GM18511 (cell line): Measurements from ENCODE around the gene EXOSC3.
"Not testable (repeated sequence)": the region's sequence is repeated elsewhere in the genome, so short reads cannot be mapped to it uniquely, and the experiment has no call there.

Experiments used
- ATAC-seq: cut with Tn5 transposase; IDR thresholded peaks from one replicate; pipeline ENCODE4 v1.9.1; 2021; ENCODE audit warnings: mild to moderate bottlenecking, moderate library complexity; ENCODE audit not compliant: unreplicated experiment

EXOSC3 gene

GRCh38 chr9:37776328-37776727 lies 8.5 kb downstream of the EXOSC3 start:
- ATAC-seq = no peak

DNA sequence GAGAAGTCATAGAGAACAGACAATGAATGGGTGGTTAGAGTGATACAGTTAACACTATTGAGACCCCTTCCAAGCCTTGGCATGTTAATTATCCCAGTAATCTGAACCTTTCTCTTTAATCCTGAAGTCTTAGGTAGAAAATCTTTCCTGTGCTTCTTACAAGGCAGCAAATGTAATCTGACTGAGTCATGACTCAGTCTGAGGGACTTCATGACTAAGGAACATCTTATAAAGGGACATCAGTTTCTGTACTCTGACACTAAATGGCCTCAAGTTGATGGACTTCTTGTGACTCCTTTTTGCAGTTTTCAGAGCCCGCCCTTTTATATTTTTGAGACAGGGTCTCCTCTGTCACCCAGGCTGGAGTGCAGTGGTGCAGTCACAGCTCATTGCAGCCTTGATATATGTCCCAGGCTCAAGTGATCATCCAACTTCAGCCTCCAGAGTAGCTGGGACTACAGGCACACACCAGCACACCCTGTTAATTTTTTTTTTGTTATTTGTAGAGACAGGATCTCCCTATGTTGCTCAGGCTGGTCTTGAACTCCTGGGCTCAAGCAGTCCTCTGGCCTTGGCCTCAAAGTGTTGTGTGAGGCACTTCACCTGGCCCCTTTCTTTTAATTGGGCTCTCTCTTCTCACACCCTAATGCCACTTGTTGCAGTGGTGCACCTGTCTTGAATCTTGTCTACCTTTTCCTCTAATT lies 9.5 kb downstream of the EXOSC3 start:
- no peak for ATAC-seq

DNA sequence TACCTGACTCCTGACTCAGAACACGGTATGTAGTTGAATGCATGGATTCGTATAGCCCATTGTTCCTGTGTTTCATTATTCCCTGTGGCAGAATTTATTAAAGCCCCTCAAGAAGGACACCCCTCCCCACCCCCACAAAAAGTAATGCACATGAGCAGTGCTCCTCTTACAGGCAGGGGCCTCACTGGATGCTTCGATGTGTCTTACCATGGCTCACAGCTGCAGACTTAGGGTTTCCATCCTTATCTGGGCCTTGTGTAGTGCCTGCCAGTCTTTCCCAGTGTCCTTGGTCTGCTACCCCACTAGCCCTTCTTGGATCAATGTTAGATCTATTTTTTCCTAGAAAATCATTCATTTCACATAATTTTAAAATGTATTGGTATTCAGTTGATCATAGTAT lies 14.9 kb downstream of the EXOSC3 start:
- no peak for ATAC-seq

- ATAC-seq = no peak
Observed at GRCh38 chr9:37769306-37769705, 15.6 kb downstream of the EXOSC3 start.

- ATAC-seq = not testable (repeated sequence)
Observed at GRCh38 chr9:37765263-37765662, 19.6 kb downstream of the EXOSC3 start.

DNA sequence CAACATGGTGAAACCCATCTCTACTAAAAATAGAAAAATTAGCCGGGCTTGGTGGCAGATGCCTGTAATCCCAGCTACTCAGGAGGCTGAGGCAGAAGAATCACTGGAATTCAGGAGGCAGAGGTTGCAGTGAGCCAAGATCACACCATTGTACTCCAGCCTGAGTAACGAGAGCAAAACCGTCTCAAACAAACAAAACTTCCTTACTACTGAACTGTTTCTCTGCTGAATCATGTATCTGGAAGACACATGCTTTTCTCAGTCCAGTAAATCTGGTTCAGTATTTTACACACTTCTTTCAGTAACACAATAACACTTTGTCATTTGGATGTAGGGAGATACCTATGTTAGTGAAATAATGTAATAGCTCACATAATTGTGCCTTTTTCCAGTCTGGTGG lies 23.4 kb downstream of the EXOSC3 start:
- ATAC-seq = no peak

DNA sequence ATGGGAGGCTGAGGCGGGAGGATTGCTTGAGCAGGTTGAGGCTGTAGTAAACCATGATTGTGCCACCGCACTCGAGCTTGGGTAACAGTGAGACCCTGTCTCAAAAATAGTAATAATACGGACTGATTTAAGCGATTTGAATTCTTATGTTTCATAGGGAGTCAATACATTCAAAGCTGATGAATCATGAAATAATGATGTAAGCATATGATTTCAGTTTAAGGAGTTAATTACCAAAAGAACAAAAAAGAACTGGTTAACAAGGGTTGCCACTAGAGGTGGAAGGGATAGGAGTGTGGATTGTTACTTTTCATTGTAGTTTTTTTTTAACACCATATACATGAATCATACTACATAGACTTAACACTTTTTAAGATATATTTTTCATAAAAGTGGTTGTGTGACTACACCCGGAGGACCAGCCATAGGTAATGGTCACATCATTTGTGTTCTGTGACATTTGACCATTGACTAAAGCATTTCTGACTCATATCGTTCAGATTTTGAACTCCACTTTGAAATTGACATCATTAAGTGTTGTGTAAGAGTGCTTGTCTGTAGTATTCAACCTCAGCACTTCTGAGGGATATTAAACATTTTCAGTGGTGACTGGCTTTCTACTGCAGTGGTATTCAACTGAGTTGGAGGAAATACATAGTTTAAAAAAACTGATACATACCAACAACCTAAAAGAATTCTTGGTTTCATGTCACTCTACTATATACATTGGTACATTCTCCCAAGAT lies 24.3 kb downstream of the EXOSC3 start:
- no peak for ATAC-seq

- ATAC-seq = no peak
Observed at GRCh38 chr9:37758747-37759146, 26.1 kb downstream of the EXOSC3 start.

DNA sequence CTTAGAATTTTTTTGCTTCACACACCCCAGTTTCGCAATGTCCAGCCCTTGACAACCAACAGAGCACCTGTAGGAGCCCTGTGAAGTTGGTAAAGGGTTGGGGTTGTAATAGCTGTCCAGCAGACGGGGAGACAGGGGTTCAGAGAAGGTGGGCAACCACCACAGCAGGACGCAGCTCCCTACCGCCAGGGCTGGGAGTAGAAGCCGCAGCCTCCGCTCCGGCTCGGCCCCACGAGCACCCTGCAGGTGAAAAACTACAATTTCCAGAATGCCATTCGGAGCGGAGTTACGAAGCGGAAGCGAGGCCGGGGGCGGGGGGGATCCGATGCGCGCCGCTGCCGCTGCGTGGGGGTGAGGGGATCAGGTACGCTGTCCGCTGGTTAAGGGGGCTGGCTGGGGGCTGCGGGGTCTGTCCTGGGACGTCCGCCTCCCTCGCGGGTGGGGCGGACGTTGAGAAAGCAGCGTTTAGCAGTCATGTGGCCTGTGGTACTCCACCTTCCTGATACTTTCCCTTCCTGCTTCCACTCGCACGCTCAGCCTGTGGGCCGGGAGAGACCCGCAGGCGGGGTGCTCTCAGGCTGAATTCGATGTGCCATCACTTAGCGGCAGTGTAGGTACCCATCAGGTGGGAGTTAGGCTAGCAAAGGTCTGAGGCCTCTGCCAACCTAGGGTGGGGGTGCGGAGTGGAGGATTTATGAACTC lies 31.2 kb downstream of the EXOSC3 start, which contains the start of gene TRMT10B:
TSS of gene TRMT10B (plus strand) at position 317 of the 702 bp plus-strand sequence. CDS start 8,127 bp downstream, outside the sequence.
- ATAC-seq = peak; percentile 93

DNA sequence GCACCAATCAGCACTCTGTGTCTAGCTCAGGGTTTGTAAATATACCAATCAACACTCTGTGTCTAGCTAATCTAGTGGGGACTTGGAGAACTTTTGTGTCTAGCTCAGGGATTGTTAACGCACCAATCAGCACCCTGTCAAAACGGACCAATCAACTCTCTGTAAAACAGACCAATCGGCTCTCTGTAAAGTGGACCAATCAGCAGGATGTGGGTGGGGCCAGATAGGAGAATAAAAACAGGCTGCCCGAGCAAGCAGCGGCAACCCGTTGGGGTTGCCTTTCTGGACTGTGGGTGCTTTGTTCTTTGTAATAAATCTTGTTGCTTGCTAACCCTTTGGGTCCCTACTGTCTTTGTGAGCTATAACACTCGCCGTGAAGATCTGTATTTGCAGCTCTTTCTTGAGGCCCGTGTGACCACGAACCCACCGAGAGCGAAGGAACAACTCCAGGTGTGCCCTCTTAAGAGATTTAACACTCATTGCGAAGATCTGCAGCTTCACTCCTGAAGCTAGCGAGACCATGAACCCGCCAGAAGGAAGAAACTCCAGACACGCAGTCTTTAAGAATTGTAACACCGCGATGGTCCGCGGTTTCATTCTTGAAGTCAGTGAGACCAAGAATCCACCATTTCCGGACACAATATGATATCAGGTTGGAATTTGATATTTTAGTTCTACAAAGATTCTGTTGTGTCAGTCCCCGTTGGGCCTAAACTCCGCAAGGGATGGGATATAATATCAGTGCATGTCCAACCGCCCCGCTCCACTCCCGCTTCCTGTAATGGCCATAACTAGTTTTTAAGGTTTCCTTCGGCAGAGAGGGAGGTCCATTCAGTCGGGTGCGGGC lies 32.0 kb downstream of the EXOSC3 start:
- ATAC-seq = no peak

- ATAC-seq = not testable (repeated sequence)
Observed at GRCh38 chr9:37752112-37752511, 32.8 kb downstream of the EXOSC3 start.

GRCh38 chr9:37751704-37752103 lies 33.2 kb downstream of the EXOSC3 start:
- not testable (repeated sequence) for ATAC-seq

GRCh38 chr9:37751186-37751585 lies 33.7 kb downstream of the EXOSC3 start:
- ATAC-seq = no peak

- no peak for ATAC-seq
Observed at GRCh38 chr9:37749129-37749528, 35.7 kb downstream of the EXOSC3 start.

GRCh38 chr9:37747271-37747753 lies 37.6 kb downstream of the EXOSC3 start:
- ATAC-seq = peak; percentile 84

DNA sequence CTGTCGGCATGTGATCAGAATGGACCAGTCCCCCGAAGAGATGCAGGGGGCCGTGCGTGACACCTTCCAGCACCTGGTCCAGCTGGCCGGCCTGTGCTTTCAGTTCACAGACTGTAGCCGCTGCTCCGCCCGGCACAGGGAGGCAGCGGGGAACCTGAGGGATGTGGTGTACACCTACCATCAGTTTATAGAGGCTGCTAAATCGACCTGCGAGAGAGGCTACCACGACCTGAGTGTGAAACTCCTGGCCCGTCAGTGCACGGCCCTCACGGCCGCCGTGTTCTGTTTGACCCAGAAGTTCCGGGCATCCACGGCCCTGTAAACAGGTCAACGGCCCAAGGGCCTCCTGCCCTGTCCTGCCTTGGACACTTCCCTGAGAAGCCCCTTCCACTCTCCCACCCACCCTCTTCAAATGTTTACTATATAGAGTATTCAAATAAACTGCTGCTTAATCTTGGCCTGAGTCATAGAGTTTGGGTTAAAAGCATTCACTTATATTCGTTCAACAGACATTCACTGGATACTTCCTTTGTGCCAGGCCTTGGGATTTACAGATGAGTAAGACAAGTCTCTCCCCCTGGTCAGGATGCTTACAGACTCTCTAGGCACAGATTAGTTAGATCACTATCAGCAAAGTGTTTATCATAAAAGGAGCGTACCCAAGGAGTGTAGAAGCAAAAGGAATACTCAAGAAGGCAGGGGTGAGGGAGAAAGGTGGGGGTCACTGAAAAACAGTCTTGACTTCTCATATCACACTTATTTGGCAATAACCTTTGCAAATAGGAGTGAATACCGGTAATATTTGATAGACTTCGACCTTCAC lies 38.2 kb downstream of the EXOSC3 start:
- ATAC-seq = peak; percentile 11

GRCh38 chr9:37745970-37746369 lies 38.9 kb downstream of the EXOSC3 start:
- ATAC-seq = no peak

- ATAC-seq = no peak
Observed at GRCh38 chr9:37740631-37741328, 44.1 kb downstream of the EXOSC3 start.

- no peak for ATAC-seq
Observed at GRCh38 chr9:37740128-37740527, 44.7 kb downstream of the EXOSC3 start.
